Chondrocyte (in vitro differentiated cells): Measurements from ENCODE around the gene RYR2. TPM values are rescaled to one million over a fixed set of nuclear protein-coding genes. Genes with fewer than 3 reads are reported as not detected.

ENCODE experiments used
- DNase-seq: peaks from one replicate; pipeline ENCODE4 v3.0.0; 2021; ENCODE audit warnings: mixed read lengths, low spot score
- H3K27ac Mint-ChIP-seq: one replicate; pipeline ENCODE4 v1.8.0; 2021; ENCODE audit warnings: mild to moderate bottlenecking, moderate library complexity, mixed read lengths; ENCODE audit not compliant: unreplicated experiment
- H3K27me3 Mint-ChIP-seq: 2 replicates; pipeline ENCODE4 v1.8.0; 2021; ENCODE audit warnings: low read depth, mixed read lengths
- H3K36me3 Mint-ChIP-seq: 2 replicates; pipeline ENCODE4 v1.8.0; 2021; ENCODE audit warnings: low read depth, mixed read lengths
- H3K4me1 Mint-ChIP-seq: 2 replicates; pipeline ENCODE4 v1.8.0; 2021; ENCODE audit warnings: low read depth, mild to moderate bottlenecking, mixed read lengths
- H3K4me3 Mint-ChIP-seq: one replicate; pipeline ENCODE4 v1.8.0; 2021; ENCODE audit warnings: mild to moderate bottlenecking, moderate library complexity, mixed read lengths; ENCODE audit not compliant: unreplicated experiment
- H3K9me3 Mint-ChIP-seq: 2 replicates; pipeline ENCODE4 v1.8.0; 2021; ENCODE audit warnings: low read depth, mixed read lengths
- CTCF ChIP-seq: fragments of 200-600 bp; sonication (generic); IDR thresholded peaks from 2 replicates; pipeline ENCODE4 v1.5.0; 2021; ENCODE audit warnings: antibody characterized with exemption, mild to moderate bottlenecking, moderate library complexity
- total RNA-seq: library from RNA; stranded (reverse); gene quantifications from 3 replicates; pipeline ENCODE4 v1.2.1, GENCODE V29; 2021

RYR2 gene
- total RNA-seq, 1 donor from 2014 or later, result 0.12 TPM

GRCh38 chr1:237431448-237431847, 389.5 kb downstream of the RYR2 start:
- Mint-ChIP-seq H3K9me3 (peaks cover 3% of the 10 kb centered on the region), H3K36me3 (no peaks in the 10 kb centered on the region), H3K4me1 (no peaks in the 10 kb centered on the region), H3K27me3 (peaks cover 1% of the 10 kb centered on the region), H3K4me3 (no peak overlapping the region), H3K27ac (no peak overlapping the region)
- DNase-seq, result no peak
- TF ChIP-seq CTCF, result no peak

GRCh38 chr1:237440346-237440745, 398.4 kb downstream of the RYR2 start:
- no peak overlapping the region for H3K27ac Mint-ChIP-seq

GRCh38 chr1:237444120-237444790, 402.3 kb downstream of the RYR2 start:
- no peak for DNase-seq
- TF ChIP-seq CTCF, result no peak
- no peak overlapping the region for H3K4me3 Mint-ChIP-seq
- no peaks in the 10 kb centered on the region for H3K36me3 Mint-ChIP-seq
- H3K27ac Mint-ChIP-seq, result no peak overlapping the region
- no peaks in the 10 kb centered on the region for H3K9me3 Mint-ChIP-seq
- H3K27me3 Mint-ChIP-seq, result peaks cover 1% of the 10 kb centered on the region
- H3K4me1 Mint-ChIP-seq, result no peaks in the 10 kb centered on the region

More at GRCh38 chr1:237440346-237440745, 398.4 kb downstream of the RYR2 start:
- H3K9me3 Mint-ChIP-seq, result no peaks in the 10 kb centered on the region
- no peaks in the 10 kb centered on the region for H3K27me3 Mint-ChIP-seq
- DNase-seq, result no peak
- no peak overlapping the region for H3K4me3 Mint-ChIP-seq
- no peak for TF ChIP-seq CTCF
- no peaks in the 10 kb centered on the region for H3K36me3 Mint-ChIP-seq
- no peaks in the 10 kb centered on the region for H3K4me1 Mint-ChIP-seq

GRCh38 chr1:237448042-237448441, 406.1 kb downstream of the RYR2 start:
- Mint-ChIP-seq H3K4me1 (no peaks in the 10 kb centered on the region), H3K27ac (no peak overlapping the region)

GRCh38 chr1:237457573-237457972, 415.6 kb downstream of the RYR2 start:
- DNase-seq, result no peak
- no peaks in the 10 kb centered on the region for H3K4me1 Mint-ChIP-seq
- H3K27ac Mint-ChIP-seq, result no peak overlapping the region
- no peaks in the 10 kb centered on the region for H3K36me3 Mint-ChIP-seq
- peaks cover 2% of the 10 kb centered on the region for H3K27me3 Mint-ChIP-seq
- no peak for TF ChIP-seq CTCF
- H3K9me3 Mint-ChIP-seq, result no peaks in the 10 kb centered on the region
- H3K4me3 Mint-ChIP-seq, result no peak overlapping the region

More at GRCh38 chr1:237448042-237448441, 406.1 kb downstream of the RYR2 start:
- TF ChIP-seq CTCF, result no peak
- H3K4me3 Mint-ChIP-seq, result no peak overlapping the region
- DNase-seq, result no peak
- peaks cover 6% of the 10 kb centered on the region for H3K27me3 Mint-ChIP-seq
- no peaks in the 10 kb centered on the region for H3K9me3 Mint-ChIP-seq
- H3K36me3 Mint-ChIP-seq, result no peaks in the 10 kb centered on the region
